ENCODE results near the gene ITLN1.

DNA sequence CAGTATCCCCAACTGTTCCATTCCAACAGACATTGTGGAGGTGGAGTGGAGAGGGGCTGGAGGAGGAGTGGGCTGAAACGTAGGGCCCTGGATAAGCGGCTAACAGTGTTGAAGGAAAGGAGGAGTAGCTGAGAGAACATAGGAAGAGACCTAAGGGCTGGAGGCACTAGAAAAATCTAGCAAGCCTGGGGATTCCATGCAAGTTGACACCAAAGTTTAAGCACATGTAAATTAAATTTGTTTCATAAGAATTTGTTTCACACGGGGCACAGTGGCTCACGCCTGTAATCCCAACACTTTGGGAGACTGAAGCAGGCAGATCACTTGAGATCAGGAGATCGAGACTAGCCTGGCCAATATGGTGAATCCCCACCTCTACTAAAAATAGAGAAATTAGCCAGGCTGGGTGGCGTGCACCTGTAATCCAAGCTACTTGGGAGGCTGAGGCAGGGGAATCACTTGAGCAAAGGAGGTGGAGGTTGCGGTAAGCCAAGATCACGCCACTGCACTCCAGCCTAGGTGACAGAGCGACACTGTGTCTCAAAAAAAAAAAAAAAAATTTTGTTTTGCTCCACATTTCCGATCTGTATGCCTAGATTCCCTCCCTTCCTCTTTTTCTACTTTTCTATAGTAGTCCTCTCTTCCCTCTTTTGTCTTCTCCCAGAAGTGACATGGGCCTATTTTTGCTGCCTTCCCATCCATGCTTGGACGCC lies 21.8 kb downstream of the ITLN1 start:
- TF ChIP-seq POLR2A (IDR thresholded peaks at IDR 0.05) (no peak), EP300 (IDR thresholded peaks at IDR 0.05) (no peak)
- TF ChIP-seq, protein P1, sequence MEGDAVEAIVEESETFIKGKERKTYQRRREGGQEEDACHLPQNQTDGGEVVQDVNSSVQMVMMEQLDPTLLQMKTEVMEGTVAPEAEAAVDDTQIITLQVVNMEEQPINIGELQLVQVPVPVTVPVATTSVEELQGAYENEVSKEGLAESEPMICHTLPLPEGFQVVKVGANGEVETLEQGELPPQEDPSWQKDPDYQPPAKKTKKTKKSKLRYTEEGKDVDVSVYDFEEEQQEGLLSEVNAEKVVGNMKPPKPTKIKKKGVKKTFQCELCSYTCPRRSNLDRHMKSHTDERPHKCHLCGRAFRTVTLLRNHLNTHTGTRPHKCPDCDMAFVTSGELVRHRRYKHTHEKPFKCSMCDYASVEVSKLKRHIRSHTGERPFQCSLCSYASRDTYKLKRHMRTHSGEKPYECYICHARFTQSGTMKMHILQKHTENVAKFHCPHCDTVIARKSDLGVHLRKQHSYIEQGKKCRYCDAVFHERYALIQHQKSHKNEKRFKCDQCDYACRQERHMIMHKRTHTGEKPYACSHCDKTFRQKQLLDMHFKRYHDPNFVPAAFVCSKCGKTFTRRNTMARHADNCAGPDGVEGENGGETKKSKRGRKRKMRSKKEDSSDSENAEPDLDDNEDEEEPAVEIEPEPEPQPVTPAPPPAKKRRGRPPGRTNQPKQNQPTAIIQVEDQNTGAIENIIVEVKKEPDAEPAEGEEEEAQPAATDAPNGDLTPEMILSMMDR (IDR thresholded peaks at IDR 0.05): no peak

Data from ovary (tissue), 3 donors.